Measurements from ENCODE around the gene PTBP3.
"Not testable (repeated sequence)": the region's sequence is repeated elsewhere in the genome, so short reads cannot be mapped to it uniquely, and the experiment has no call there.

Gene PTBP3

GRCh38 chr9:112268413-112268812 lies 65.0 kb downstream of the PTBP3 start:
- Histone ChIP-seq H2BK120ac (ENCODE audit: low read depth, low read length) (no peak overlapping the region), H3K27me3 (ENCODE audit: control insufficient read depth in 3 of 3, insufficient read depth in 3 of 3, low read depth in 1 of 3, low read length in 3 of 3) (no peaks in the 10 kb centered on the region), H2BK12ac (ENCODE audit: low read length) (no peak overlapping the region), H4K8ac (ENCODE audit: low read depth, low read length) (no peak overlapping the region), H3K27ac (replicated peaks; ENCODE audit: low read length) (no peak overlapping the region), H3K4ac (ENCODE audit: low read length) (no peak overlapping the region), H3K4me2 (ENCODE audit: insufficient read depth, low read length, poor library complexity, severe bottlenecking) (no peak overlapping the region), H3K4me3 (ENCODE audit: low read length in 2 of 2) (no peak overlapping the region), H2BK5ac (ENCODE audit: low read length) (no peak overlapping the region), H3K4me1 (ENCODE audit: control insufficient read depth in 2 of 2, insufficient read depth in 1 of 2, low read depth in 1 of 2, low read length in 2 of 2) (no peaks in the 10 kb centered on the region), H3K9me3 (replicated peaks in 1 of 2; ENCODE audit: control insufficient read depth in 2 of 2, insufficient read depth in 1 of 2, low read depth in 1 of 2, low read length in 2 of 2) (no peaks in the 10 kb centered on the region), H2BK15ac (ENCODE audit: low read length) (no peak overlapping the region), H3K23ac (ENCODE audit: low read depth, low read length, poor library complexity) (no peak overlapping the region), H3K36me3 (replicated peaks in 1 of 2; ENCODE audit: control insufficient read depth in 2 of 2, insufficient read depth in 2 of 2, low read length in 2 of 2) (peaks cover 0 to 41% of the 10 kb centered on the region in 2 donors), H2AK5ac (ENCODE audit: low read depth, low read length) (no peak overlapping the region), H3K18ac (ENCODE audit: low read length) (no peak overlapping the region), H4K91ac (ENCODE audit: low read depth, low read length, poor library complexity) (no peak overlapping the region), H3K79me1 (ENCODE audit: low read depth, low read length) (no peaks in the 10 kb centered on the region), H3K9ac (ENCODE audit: low read depth, low read length, poor library complexity) (no peak overlapping the region), H2AFZ (ENCODE audit: low read length) (no peak overlapping the region), H3K14ac (ENCODE audit: low read length) (no peak overlapping the region)
- DNase-seq (ENCODE audit: low spot score), result no peak
- no CpG with 5 or more reads among the region's 5 CpGs for WGBS, 2 donors (ENCODE audit: extremely low coverage in 2 of 2, insufficient read length in 2 of 2, insufficient replicate concordance in 1 of 2)

- H3K14ac ChIP-seq (ENCODE audit: low read length); H3K4me1 ChIP-seq (ENCODE audit: control insufficient read depth in 2 of 2, insufficient read depth in 1 of 2, low read depth in 1 of 2, low read length in 2 of 2); H2BK5ac ChIP-seq (ENCODE audit: low read length); H3K27me3 ChIP-seq (ENCODE audit: control insufficient read depth in 3 of 3, insufficient read depth in 3 of 3, low read depth in 1 of 3, low read length in 3 of 3); H2BK15ac ChIP-seq (ENCODE audit: low read length); H3K79me1 ChIP-seq (ENCODE audit: low read depth, low read length); H2BK12ac ChIP-seq (ENCODE audit: low read length); H3K9me3 ChIP-seq (replicated peaks in 1 of 2; ENCODE audit: control insufficient read depth in 2 of 2, insufficient read depth in 1 of 2, low read depth in 1 of 2, low read length in 2 of 2); H2AFZ ChIP-seq (ENCODE audit: low read length); H4K91ac ChIP-seq (ENCODE audit: low read depth, low read length, poor library complexity); DNase-seq (ENCODE audit: low spot score); H3K4me2 ChIP-seq (ENCODE audit: insufficient read depth, low read length, poor library complexity, severe bottlenecking); H3K4me3 ChIP-seq (ENCODE audit: low read length in 2 of 2); H3K4ac ChIP-seq (ENCODE audit: low read length); H2AK5ac ChIP-seq (ENCODE audit: low read depth, low read length); H4K8ac ChIP-seq (ENCODE audit: low read depth, low read length); H3K23ac ChIP-seq (ENCODE audit: low read depth, low read length, poor library complexity); H2BK120ac ChIP-seq (ENCODE audit: low read depth, low read length); H3K27ac ChIP-seq (replicated peaks; ENCODE audit: low read length); H3K18ac ChIP-seq (ENCODE audit: low read length); H3K9ac ChIP-seq (ENCODE audit: low read depth, low read length, poor library complexity): not testable (repeated sequence)
- H3K36me3 ChIP-seq (replicated peaks in 1 of 2; ENCODE audit: control insufficient read depth in 2 of 2, insufficient read depth in 2 of 2, low read length in 2 of 2), result peaks cover 0 to 43% of the 10 kb centered on the region in 2 donors
- no CpG with 5 or more reads among the region's 16 CpGs for WGBS, 2 donors (ENCODE audit: extremely low coverage in 2 of 2, insufficient read length in 2 of 2, insufficient replicate concordance in 1 of 2)
Observed at GRCh38 chr9:112267086-112267485, 66.3 kb downstream of the PTBP3 start.

DNA sequence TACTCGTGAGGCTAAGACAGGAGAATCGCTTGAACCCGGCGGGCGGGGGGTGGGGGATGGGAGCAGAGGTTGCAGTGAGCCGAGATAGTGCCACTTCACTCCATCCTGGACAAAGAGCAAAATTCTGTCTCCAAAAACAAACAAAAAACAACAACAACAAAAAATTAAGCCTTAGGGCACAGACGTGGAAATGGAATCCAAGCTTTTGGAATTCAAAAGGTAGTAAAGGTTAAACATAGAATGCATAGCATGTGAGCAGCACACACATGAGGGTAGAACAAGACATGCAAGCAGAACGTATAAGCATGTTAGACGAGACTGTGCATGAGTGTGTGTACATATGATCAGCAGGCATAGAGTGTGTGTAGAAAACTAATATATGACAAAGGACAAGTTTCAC lies 68.0 kb downstream of the PTBP3 start:
- Histone ChIP-seq H2BK12ac (ENCODE audit: low read length) (no peak overlapping the region), H3K4me3 (ENCODE audit: low read length in 2 of 2) (no peak overlapping the region), H3K9ac (ENCODE audit: low read depth, low read length, poor library complexity) (no peak overlapping the region), H3K4me2 (ENCODE audit: insufficient read depth, low read length, poor library complexity, severe bottlenecking) (no peak overlapping the region), H3K27ac (replicated peaks; ENCODE audit: low read length) (no peak overlapping the region), H3K36me3 (replicated peaks in 1 of 2; ENCODE audit: control insufficient read depth in 2 of 2, insufficient read depth in 2 of 2, low read length in 2 of 2) (peaks cover 0 to 45% of the 10 kb centered on the region in 2 donors), H3K4ac (ENCODE audit: low read length) (no peak overlapping the region), H3K23ac (ENCODE audit: low read depth, low read length, poor library complexity) (no peak overlapping the region), H3K79me1 (ENCODE audit: low read depth, low read length) (no peaks in the 10 kb centered on the region), H2AK5ac (ENCODE audit: low read depth, low read length) (no peak overlapping the region), H2AFZ (ENCODE audit: low read length) (no peak overlapping the region), H4K8ac (ENCODE audit: low read depth, low read length) (no peak overlapping the region), H3K18ac (ENCODE audit: low read length) (no peak overlapping the region), H2BK120ac (ENCODE audit: low read depth, low read length) (no peak overlapping the region), H3K4me1 (ENCODE audit: control insufficient read depth in 2 of 2, insufficient read depth in 1 of 2, low read depth in 1 of 2, low read length in 2 of 2) (no peaks in the 10 kb centered on the region), H3K14ac (ENCODE audit: low read length) (no peak overlapping the region), H2BK15ac (ENCODE audit: low read length) (no peak overlapping the region), H3K9me3 (replicated peaks in 1 of 2; ENCODE audit: control insufficient read depth in 2 of 2, insufficient read depth in 1 of 2, low read depth in 1 of 2, low read length in 2 of 2) (no peaks in the 10 kb centered on the region), H3K27me3 (ENCODE audit: control insufficient read depth in 3 of 3, insufficient read depth in 3 of 3, low read depth in 1 of 3, low read length in 3 of 3) (no peaks in the 10 kb centered on the region), H4K91ac (ENCODE audit: low read depth, low read length, poor library complexity) (no peak overlapping the region), H2BK5ac (ENCODE audit: low read length) (no peak overlapping the region)
- no CpG with 5 or more reads among the region's 9 CpGs for WGBS, 2 donors (ENCODE audit: extremely low coverage in 2 of 2, insufficient read length in 2 of 2, insufficient replicate concordance in 1 of 2)
- no peak for DNase-seq (ENCODE audit: low spot score)

GRCh38 chr9:112262577-112262976 lies 70.8 kb downstream of the PTBP3 start:
- no peak overlapping the region for H3K14ac ChIP-seq (ENCODE audit: low read length)
- no peak for DNase-seq (ENCODE audit: low spot score)
- peaks cover 0 to 47% of the 10 kb centered on the region in 2 donors for H3K36me3 ChIP-seq (replicated peaks in 1 of 2; ENCODE audit: control insufficient read depth in 2 of 2, insufficient read depth in 2 of 2, low read length in 2 of 2)
- H3K9ac ChIP-seq (ENCODE audit: low read depth, low read length, poor library complexity), result no peak overlapping the region
- no peaks in the 10 kb centered on the region for H3K4me1 ChIP-seq (ENCODE audit: control insufficient read depth in 2 of 2, insufficient read depth in 1 of 2, low read depth in 1 of 2, low read length in 2 of 2)
- H3K4ac ChIP-seq (ENCODE audit: low read length), result no peak overlapping the region
- H2AFZ ChIP-seq (ENCODE audit: low read length), result no peak overlapping the region
- no peaks in the 10 kb centered on the region for H3K79me1 ChIP-seq (ENCODE audit: low read depth, low read length)
- H2BK15ac ChIP-seq (ENCODE audit: low read length), result no peak overlapping the region
- no peak overlapping the region for H2BK5ac ChIP-seq (ENCODE audit: low read length)
- no peak overlapping the region for H2BK120ac ChIP-seq (ENCODE audit: low read depth, low read length)
- no peaks in the 10 kb centered on the region for H3K27me3 ChIP-seq (ENCODE audit: control insufficient read depth in 3 of 3, insufficient read depth in 3 of 3, low read depth in 1 of 3, low read length in 3 of 3)
- H3K23ac ChIP-seq (ENCODE audit: low read depth, low read length, poor library complexity), result no peak overlapping the region
- no peak overlapping the region for H2BK12ac ChIP-seq (ENCODE audit: low read length)
- no peak overlapping the region for H3K27ac ChIP-seq (replicated peaks; ENCODE audit: low read length)
- H2AK5ac ChIP-seq (ENCODE audit: low read depth, low read length), result no peak overlapping the region
- no peak overlapping the region for H4K91ac ChIP-seq (ENCODE audit: low read depth, low read length, poor library complexity)
- WGBS, 2 donors (ENCODE audit: extremely low coverage in 2 of 2, insufficient read length in 2 of 2, insufficient replicate concordance in 1 of 2), result no CpG with 5 or more reads among the region's 3 CpGs
- H3K9me3 ChIP-seq (replicated peaks in 1 of 2; ENCODE audit: control insufficient read depth in 2 of 2, insufficient read depth in 1 of 2, low read depth in 1 of 2, low read length in 2 of 2), result no peaks in the 10 kb centered on the region
- H3K18ac ChIP-seq (ENCODE audit: low read length), result no peak overlapping the region
- no peak overlapping the region for H3K4me2 ChIP-seq (ENCODE audit: insufficient read depth, low read length, poor library complexity, severe bottlenecking)
- no peak overlapping the region for H3K4me3 ChIP-seq (ENCODE audit: low read length in 2 of 2)
- no peak overlapping the region for H4K8ac ChIP-seq (ENCODE audit: low read depth, low read length)
